IMR-90 (cell line): ENCODE measurements around the gene FMNL3. TPM values are rescaled to one million over a fixed set of nuclear protein-coding genes. Genes with fewer than 3 reads are reported as not detected.

Source experiments
- ATAC-seq: fragments of 200-7000 bp; cut with Tn5 transposase; 2 replicates; pipeline ENCODE4 v1.9.1; 2020; ENCODE audit warnings: low read depth, mild to moderate bottlenecking, moderate library complexity
- BruUV-seq: library from RNA; stranded (reverse); fragments of 400-500 nt; replicated peaks from 2 replicates; lab custom pipeline; 2021; lab: Mats Ljungman, UMichigan
- CTCF ChIA-PET: fragments of 300-600 bp; formaldehyde crosslinking; extraction: SDS; loops from one replicate; lab custom pipeline; 2021; ENCODE audit warnings: antibody characterized with exemption; lab: Yijun Ruan, JAX
- POLR2A ChIA-PET: fragments of 300-600 bp; sonication (Branson Sonifier 250); formaldehyde crosslinking; loops from one replicate; lab custom pipeline; 2022; ENCODE audit warnings: antibody characterized with exemption; ENCODE audit not compliant: unreplicated experiment; lab: Charles Lee
- DNase-seq: peaks from one replicate; pipeline ENCODE4 v3.0.0; 2013
- H2AFZ ChIP-seq: replicated peaks from 2 replicates; pipeline ENCODE3; 2013; ENCODE audit warnings: low read length, mild to moderate bottlenecking; ENCODE audit not compliant: poor library complexity
- H2AK5ac ChIP-seq: 2 replicates; pipeline ENCODE4 v1.6.1; 2013; ENCODE audit warnings: low read depth, low read length, inconsistent platforms
- H2AK9ac ChIP-seq: replicated peaks from 2 replicates; pipeline ENCODE3; 2013; ENCODE audit warnings: mild to moderate bottlenecking, low read depth, low read length, moderate library complexity; ENCODE audit not compliant: poor library complexity
- H2BK120ac ChIP-seq: 2 replicates; pipeline ENCODE4 v1.6.1; 2013; ENCODE audit warnings: low read depth, low read length, inconsistent platforms
- H2BK15ac ChIP-seq: 3 replicates; pipeline ENCODE4 v1.6.1; 2013; ENCODE audit warnings: low read depth, low read length, inconsistent platforms
- H2BK20ac ChIP-seq: 2 replicates; pipeline ENCODE4 v1.6.1; 2013; ENCODE audit warnings: low read depth, mild to moderate bottlenecking, inconsistent platforms, low read length, moderate library complexity
- H2BK5ac ChIP-seq: 2 replicates; pipeline ENCODE4 v1.6.1; 2013; ENCODE audit warnings: mild to moderate bottlenecking, low read depth, low read length, inconsistent platforms; ENCODE audit not compliant: poor library complexity, severe bottlenecking
- H3K14ac ChIP-seq: replicated peaks from 2 replicates; pipeline ENCODE4 v1.6.1; 2013; ENCODE audit warnings: low read depth, low read length, inconsistent platforms
- H3K18ac ChIP-seq: 2 replicates; pipeline ENCODE4 v1.6.1; 2013; ENCODE audit warnings: low read depth, low read length, control low read depth
- H3K23ac ChIP-seq: 2 replicates; pipeline ENCODE4 v1.6.1; 2013; ENCODE audit warnings: low read depth, low read length, inconsistent platforms
- H3K27ac ChIP-seq: 2 replicates; pipeline ENCODE4 v1.5.1; 2013; ENCODE audit warnings: mild to moderate bottlenecking, control low read depth, low read length; ENCODE audit not compliant: insufficient read depth
- H3K27me3 ChIP-seq: 2 replicates; pipeline ENCODE4 v1.6.1; 2013; ENCODE audit warnings: low read length; ENCODE audit not compliant: control insufficient read depth, insufficient read depth
- H3K36me3 ChIP-seq: 2 replicates; pipeline ENCODE4 v1.6.1; 2013; ENCODE audit warnings: low read length, mixed read lengths; ENCODE audit not compliant: control insufficient read depth, insufficient read depth
- H3K4ac ChIP-seq: 2 replicates; pipeline ENCODE4 v1.6.1; 2013; ENCODE audit warnings: low read depth, low read length, inconsistent platforms
- H3K4me1 ChIP-seq: 2 replicates; pipeline ENCODE4 v1.6.1; 2013; ENCODE audit warnings: low read length, mixed read lengths; ENCODE audit not compliant: control insufficient read depth, insufficient read depth
- H3K4me2 ChIP-seq: 2 replicates; pipeline ENCODE4 v1.6.1; 2013; ENCODE audit warnings: low read depth, mild to moderate bottlenecking, control low read depth, low read length, moderate library complexity
- H3K4me3 ChIP-seq: 2 replicates; pipeline ENCODE4 v1.5.1; 2013; ENCODE audit warnings: low read depth, mild to moderate bottlenecking, control low read depth, low read length, moderate library complexity; ENCODE audit not compliant: insufficient read depth
- H3K56ac ChIP-seq: 2 replicates; pipeline ENCODE4 v1.6.1; 2013; ENCODE audit warnings: low read length, inconsistent platforms; ENCODE audit not compliant: insufficient read depth; ENCODE audit errors: extremely low read depth
- H3K79me1 ChIP-seq, 2 experiments: 2 replicates each; pipeline ENCODE4 v1.6.1; 2013; ENCODE audit warnings: low read length in 2 of 2, inconsistent platforms in 1 of 2, low read depth in 1 of 2
- H3K9ac ChIP-seq: 2 replicates; pipeline ENCODE4 v1.6.1; 2013; ENCODE audit warnings: low read depth, low read length, control low read depth
- H3K9me1 ChIP-seq: 2 replicates; pipeline ENCODE4 v1.6.1; 2013; ENCODE audit warnings: low read length, inconsistent platforms; ENCODE audit not compliant: insufficient read depth
- H3K9me3 ChIP-seq: 2 replicates; pipeline ENCODE4 v1.6.1; 2013; ENCODE audit warnings: low read length; ENCODE audit not compliant: control insufficient read depth, insufficient read depth
- H4K20me1 ChIP-seq: 2 replicates; pipeline ENCODE4 v1.6.1; 2013; ENCODE audit warnings: low read length, inconsistent platforms; ENCODE audit not compliant: insufficient read depth
- H4K5ac ChIP-seq: 2 replicates; pipeline ENCODE4 v1.6.1; 2013; ENCODE audit warnings: mild to moderate bottlenecking, low read depth, low read length, control low read depth
- H4K8ac ChIP-seq, 2 experiments: 2 replicates each; pipeline ENCODE4 v1.6.1; 2013; ENCODE audit warnings: low read depth in 2 of 2, low read length in 2 of 2, control low read depth in 1 of 2, inconsistent platforms in 1 of 2
- H4K91ac ChIP-seq: 2 replicates; pipeline ENCODE4 v1.6.1; 2013; ENCODE audit warnings: low read depth, low read length, inconsistent platforms; ENCODE audit not compliant: insufficient read depth
- CEBPB ChIP-seq: IDR thresholded peaks from 2 replicates; pipeline ENCODE4 v1.6.1; 2012; ENCODE audit warnings: low read depth, low read length, improper control_type of control experiment
- CHD1 ChIP-seq: IDR thresholded peaks from 2 replicates; pipeline ENCODE4 v1.6.1; 2012; ENCODE audit warnings: low read depth, low read length, improper control_type of control experiment
- MAFK ChIP-seq: IDR thresholded peaks from 2 replicates; pipeline ENCODE4 v1.6.1; 2012; ENCODE audit warnings: low read depth, low read length, improper control_type of control experiment
- MAZ ChIP-seq: IDR thresholded peaks from 2 replicates; pipeline ENCODE4 v1.6.1; 2012; ENCODE audit warnings: low read depth, mild to moderate bottlenecking, low read length, improper control_type of control experiment, moderate library complexity, borderline replicate concordance
- MXI1 ChIP-seq: IDR thresholded peaks from 2 replicates; pipeline ENCODE4 v1.6.1; 2012; ENCODE audit warnings: low read depth, mild to moderate bottlenecking, low read length, moderate library complexity, borderline replicate concordance
- RCOR1 ChIP-seq: IDR thresholded peaks from 2 replicates; pipeline ENCODE4 v1.6.1; 2012; ENCODE audit warnings: mild to moderate bottlenecking, low read length, improper control_type of control experiment; ENCODE audit not compliant: insufficient replicate concordance
- RFX5 ChIP-seq: IDR thresholded peaks from 2 replicates; pipeline ENCODE4 v1.8.0; 2012; ENCODE audit warnings: low read depth, mild to moderate bottlenecking, low read length, moderate library complexity
- WGBS, 2 experiments: methylation state at CpG; one replicate each; pipeline versions ENCODE4 v1.1.5 to v1.1.7; 2013; ENCODE audit warnings: missing lambda C conversion rate in 2 of 2; ENCODE audit not compliant: insufficient read length in 1 of 2; ENCODE audit errors: extremely low coverage in 2 of 2; 5-methylcytosine and 5-hydroxymethylcytosine counted together
- dilution Hi-C: fragments of 300-500 bp; cut with HindIII; formaldehyde crosslinking; loops from one replicate; pipeline ENCODE4 v1.14.3; 2018; ENCODE audit warnings: low sequenced_read_pairs; ENCODE audit not compliant: unreplicated experiment
- in situ Hi-C: fragments of 300-500 bp; cut with MboI; formaldehyde crosslinking; loops from 3 replicates; pipeline ENCODE4 v1.14.3; 2019; ENCODE audit warnings: low sequenced_read_pairs, inconsistent platforms, mixed read lengths
- intact Hi-C: fragments of 100-400 bp; cut with micrococcal nuclease; formaldehyde crosslinking; loops from 2 replicates; pipeline ENCODE4 v1.10.0; 2022
- polyA plus RNA-seq, 3 experiments: library from polyadenylated mRNA; depleted of rRNA; stranded (reverse); fragments of >200 nt; gene quantifications; 2 replicates each; pipeline ENCODE4 v1.2.3, GENCODE V29; 2012; ENCODE audit warnings: low replicate concordance in 1 of 3
- total RNA-seq: library from RNA; depleted of rRNA; stranded (reverse); fragments of >200 nt; gene quantifications from 2 replicates; pipeline ENCODE4 v1.2.3, GENCODE V29; 2012
- TF ChIP-seq, protein P1 (sequence below): conservative IDR thresholded peaks from 2 replicates; pipeline ENCODE4 v1.5.1; 2012; ENCODE audit warnings: mild to moderate bottlenecking, low read depth, low read length, improper control_type of control experiment
- TF ChIP-seq, protein P2 (sequence below): fragments of 150-350 bp; IDR thresholded peaks from 2 replicates; pipeline ENCODE4 v1.6.1; 2017; ENCODE audit warnings: mild to moderate bottlenecking, antibody characterized with exemption, low read length, low read depth
- TF ChIP-seq, protein P3 (sequence below): fragments of 150-350 bp; IDR thresholded peaks from 2 replicates; pipeline ENCODE4 v1.6.1; 2016; ENCODE audit warnings: low read depth, mild to moderate bottlenecking, low read length, moderate library complexity, borderline replicate concordance

The FMNL3 gene
- total and polyA plus RNA-seq, 2 of the 4 experiments (the other 2 are of a cell fraction), result 16.3 to 36.4 TPM

DNA sequence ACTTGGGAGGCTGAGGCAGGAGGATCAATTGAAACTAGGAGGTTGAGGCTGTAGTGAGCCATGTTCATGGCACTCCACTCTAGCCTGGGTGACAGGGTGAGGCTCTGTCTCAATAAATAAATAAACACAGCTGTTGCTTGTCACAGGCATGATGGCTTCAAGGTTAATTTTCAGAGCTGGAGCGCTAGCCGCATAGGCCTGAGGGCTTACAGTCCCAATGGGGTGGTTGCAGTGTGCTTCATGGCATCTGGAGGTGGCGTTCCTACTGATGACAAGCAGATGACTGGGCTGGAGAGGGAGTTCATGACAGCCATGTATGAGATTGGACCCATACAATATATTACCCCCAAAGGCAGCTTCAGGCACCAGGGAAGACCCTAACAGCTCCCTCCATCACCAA is 1.6 kb upstream of the FMNL3 start:
- Histone ChIP-seq H2AK5ac (no peak overlapping the region), H3K9me3 (peaks cover 5% of the 10 kb centered on the region), H3K18ac (no peak overlapping the region), H4K91ac (no peak overlapping the region), H3K9me1 (peaks cover 8% of the 10 kb centered on the region), H3K4me2 (no peak overlapping the region), H2BK120ac (no peak overlapping the region), H4K20me1 (peaks cover 8% of the 10 kb centered on the region; the same call in 1 of the 2 replicates), H3K36me3 (no peaks in the 10 kb centered on the region), H3K4me3 (no peak overlapping the region), H3K4ac (no peak overlapping the region), H3K9ac (no peak overlapping the region), H3K27ac (no peak overlapping the region), H2BK20ac (no peak overlapping the region), H3K56ac (no peak overlapping the region), H2BK15ac (no peak overlapping the region), H3K23ac (no peak overlapping the region), H3K4me1 (peaks cover 11% of the 10 kb centered on the region), H3K14ac (no peak overlapping the region), H2AK9ac (no peak overlapping the region), H3K79me1 (peaks cover 10 to 23% of the 10 kb centered on the region in 2 experiments), H3K27me3 (peaks cover 14% of the 10 kb centered on the region), H4K5ac (no peak overlapping the region), H2BK5ac (no peak overlapping the region), H4K8ac (no peak overlapping the region), H2AFZ (no peak overlapping the region)
- no CpG with 5 or more reads among the region's 3 CpGs for WGBS, 2 experiments
- no peak for ATAC-seq
- BruUV-seq, result no TSS peak
- in situ Hi-C loops, result loop anchor here (5.0 kb wide), 1 partner anchor 67 kb away; no protein-coding TSS in a partner anchor
- ChIA-PET CTCF (interaction anchor here (1.8 kb wide), 1 partner anchor 65 kb away, joined by 5 read pairs; no protein-coding TSS in a partner anchor), POLR2A (no interaction called here)
- TF ChIP-seq CHD1 (no peak), RCOR1 (no peak), CEBPB (no peak), MAZ (no peak), MAFK (no peak), MXI1 (no peak), RFX5 (no peak)
- TF ChIP-seq, protein P1, sequence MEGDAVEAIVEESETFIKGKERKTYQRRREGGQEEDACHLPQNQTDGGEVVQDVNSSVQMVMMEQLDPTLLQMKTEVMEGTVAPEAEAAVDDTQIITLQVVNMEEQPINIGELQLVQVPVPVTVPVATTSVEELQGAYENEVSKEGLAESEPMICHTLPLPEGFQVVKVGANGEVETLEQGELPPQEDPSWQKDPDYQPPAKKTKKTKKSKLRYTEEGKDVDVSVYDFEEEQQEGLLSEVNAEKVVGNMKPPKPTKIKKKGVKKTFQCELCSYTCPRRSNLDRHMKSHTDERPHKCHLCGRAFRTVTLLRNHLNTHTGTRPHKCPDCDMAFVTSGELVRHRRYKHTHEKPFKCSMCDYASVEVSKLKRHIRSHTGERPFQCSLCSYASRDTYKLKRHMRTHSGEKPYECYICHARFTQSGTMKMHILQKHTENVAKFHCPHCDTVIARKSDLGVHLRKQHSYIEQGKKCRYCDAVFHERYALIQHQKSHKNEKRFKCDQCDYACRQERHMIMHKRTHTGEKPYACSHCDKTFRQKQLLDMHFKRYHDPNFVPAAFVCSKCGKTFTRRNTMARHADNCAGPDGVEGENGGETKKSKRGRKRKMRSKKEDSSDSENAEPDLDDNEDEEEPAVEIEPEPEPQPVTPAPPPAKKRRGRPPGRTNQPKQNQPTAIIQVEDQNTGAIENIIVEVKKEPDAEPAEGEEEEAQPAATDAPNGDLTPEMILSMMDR, result no peak
- TF ChIP-seq, protein P2, sequence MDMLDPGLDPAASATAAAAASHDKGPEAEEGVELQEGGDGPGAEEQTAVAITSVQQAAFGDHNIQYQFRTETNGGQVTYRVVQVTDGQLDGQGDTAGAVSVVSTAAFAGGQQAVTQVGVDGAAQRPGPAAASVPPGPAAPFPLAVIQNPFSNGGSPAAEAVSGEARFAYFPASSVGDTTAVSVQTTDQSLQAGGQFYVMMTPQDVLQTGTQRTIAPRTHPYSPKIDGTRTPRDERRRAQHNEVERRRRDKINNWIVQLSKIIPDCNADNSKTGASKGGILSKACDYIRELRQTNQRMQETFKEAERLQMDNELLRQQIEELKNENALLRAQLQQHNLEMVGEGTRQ, result no peak
- TF ChIP-seq, protein P3, sequence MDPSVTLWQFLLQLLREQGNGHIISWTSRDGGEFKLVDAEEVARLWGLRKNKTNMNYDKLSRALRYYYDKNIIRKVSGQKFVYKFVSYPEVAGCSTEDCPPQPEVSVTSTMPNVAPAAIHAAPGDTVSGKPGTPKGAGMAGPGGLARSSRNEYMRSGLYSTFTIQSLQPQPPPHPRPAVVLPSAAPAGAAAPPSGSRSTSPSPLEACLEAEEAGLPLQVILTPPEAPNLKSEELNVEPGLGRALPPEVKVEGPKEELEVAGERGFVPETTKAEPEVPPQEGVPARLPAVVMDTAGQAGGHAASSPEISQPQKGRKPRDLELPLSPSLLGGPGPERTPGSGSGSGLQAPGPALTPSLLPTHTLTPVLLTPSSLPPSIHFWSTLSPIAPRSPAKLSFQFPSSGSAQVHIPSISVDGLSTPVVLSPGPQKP, result no peak
- dilution Hi-C loops, result no loop called here
- intact Hi-C loops, result no loop called here
- DNase-seq, result no peak
